ENCODE measurements around the gene CHST15. TPM values are rescaled to one million over a fixed set of nuclear protein-coding genes. Genes with fewer than 3 reads are reported as not detected.
A peak's percentile ranks its signal among the peaks of the same experiment; 100 is the strongest.

The CHST15 gene
- total RNA-seq, 4 donors from 2014 or later: 4.0 to 23.0 (median 13.8) TPM

DNA sequence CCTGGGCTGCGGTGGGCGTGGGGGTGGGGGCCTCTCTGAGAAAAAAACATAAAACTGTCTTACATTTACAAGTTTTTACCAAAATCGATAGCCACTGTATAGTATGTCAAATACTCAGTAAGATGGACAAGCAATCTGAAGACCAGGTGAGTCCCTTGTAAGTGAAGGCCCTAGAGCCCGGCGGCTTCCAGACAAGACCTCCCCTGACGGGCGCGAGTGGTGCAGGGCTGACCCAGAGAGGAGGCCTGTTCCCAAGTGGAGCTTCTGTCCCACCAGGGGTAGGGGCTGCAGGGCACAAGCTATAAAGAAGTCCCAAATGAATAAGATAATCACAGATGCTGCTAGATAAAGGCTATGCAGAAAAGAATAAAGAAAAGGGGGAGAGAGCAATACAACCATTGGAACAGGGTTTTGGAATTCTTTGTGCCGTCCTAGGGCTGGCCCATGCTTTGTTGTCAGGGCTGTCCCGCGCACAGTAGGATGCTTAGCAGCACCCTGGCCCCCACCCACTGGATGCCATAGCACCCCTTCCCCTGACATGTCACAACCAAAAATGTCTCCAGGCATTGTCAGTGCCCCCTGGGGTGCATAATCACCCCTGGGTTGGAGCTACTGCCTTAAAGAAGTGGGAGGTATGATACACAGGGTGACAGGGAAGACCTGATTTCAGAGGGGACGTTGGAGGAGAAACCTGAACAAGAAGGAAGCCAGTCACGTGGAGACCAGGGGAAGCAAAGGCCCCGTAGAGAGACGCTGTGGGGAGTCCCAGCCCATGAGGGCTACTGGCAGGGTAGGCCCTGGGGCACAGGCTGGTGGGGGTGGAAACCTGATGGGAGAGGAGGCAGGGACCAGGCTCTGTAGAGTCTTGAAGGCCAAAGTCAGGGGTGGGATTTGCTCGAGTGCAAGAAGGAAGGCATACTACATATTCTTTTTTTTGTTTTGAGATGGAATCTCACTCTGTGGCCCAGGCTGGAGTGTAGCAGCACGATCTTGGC is 43.1 kb downstream of the CHST15 start:
- H3K27ac ChIP-seq: peak overlapping the region in 1 of 4 donors; percentile 61
- intact Hi-C loops (cut with DNase I): no loop called here
- H3K4me1 ChIP-seq: peaks cover 0 to 36% (median 4%) of the 10 kb centered on the region in 3 donors
- no peaks in the 10 kb centered on the region for H3K27me3 ChIP-seq
- no peak for DNase-seq
- WGBS, 2 donors: 89 to 92% methylated on average over 17 of the region's 17 CpGs
- H3K9me3 ChIP-seq: no peaks in the 10 kb centered on the region
- H3K4me3 ChIP-seq: no peak overlapping the region
- TF ChIP-seq, protein P1, sequence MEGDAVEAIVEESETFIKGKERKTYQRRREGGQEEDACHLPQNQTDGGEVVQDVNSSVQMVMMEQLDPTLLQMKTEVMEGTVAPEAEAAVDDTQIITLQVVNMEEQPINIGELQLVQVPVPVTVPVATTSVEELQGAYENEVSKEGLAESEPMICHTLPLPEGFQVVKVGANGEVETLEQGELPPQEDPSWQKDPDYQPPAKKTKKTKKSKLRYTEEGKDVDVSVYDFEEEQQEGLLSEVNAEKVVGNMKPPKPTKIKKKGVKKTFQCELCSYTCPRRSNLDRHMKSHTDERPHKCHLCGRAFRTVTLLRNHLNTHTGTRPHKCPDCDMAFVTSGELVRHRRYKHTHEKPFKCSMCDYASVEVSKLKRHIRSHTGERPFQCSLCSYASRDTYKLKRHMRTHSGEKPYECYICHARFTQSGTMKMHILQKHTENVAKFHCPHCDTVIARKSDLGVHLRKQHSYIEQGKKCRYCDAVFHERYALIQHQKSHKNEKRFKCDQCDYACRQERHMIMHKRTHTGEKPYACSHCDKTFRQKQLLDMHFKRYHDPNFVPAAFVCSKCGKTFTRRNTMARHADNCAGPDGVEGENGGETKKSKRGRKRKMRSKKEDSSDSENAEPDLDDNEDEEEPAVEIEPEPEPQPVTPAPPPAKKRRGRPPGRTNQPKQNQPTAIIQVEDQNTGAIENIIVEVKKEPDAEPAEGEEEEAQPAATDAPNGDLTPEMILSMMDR (IDR thresholded peaks at IDR 0.05): no peak
- TF ChIP-seq POLR2A (IDR thresholded peaks at IDR 0.05): no peak
- H3K36me3 ChIP-seq: no peaks in the 10 kb centered on the region

DNA sequence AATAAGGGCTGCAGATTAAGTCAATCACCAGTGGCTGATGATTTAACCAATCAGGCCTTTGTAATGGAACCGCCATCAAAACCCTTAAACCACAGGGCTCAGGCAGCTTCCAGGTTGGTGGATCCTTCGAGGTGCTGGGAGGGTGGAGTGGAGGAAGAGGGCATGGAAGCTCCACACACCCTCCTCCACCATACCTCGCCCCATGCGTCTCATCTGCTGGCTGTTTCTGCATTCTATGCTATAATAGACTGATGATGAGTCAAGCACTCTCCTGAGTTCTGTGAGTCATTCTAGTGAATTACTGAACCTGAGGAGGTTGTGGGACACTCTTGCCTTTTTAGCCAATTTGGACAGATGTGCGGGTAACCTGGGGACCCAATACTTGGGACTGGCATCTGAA is 43.9 kb downstream of the CHST15 start:
- Histone ChIP-seq H3K4me3 (no peak overlapping the region), H3K9me3 (no peaks in the 10 kb centered on the region), H3K27ac (peak overlapping the region in 2 of 4 donors; percentile 61 to 65), H3K4me1 (peaks cover 0 to 38% (median 8%) of the 10 kb centered on the region in 3 donors), H3K36me3 (peaks cover 0 to 3% (median 0%) of the 10 kb centered on the region in 3 donors), H3K27me3 (no peaks in the 10 kb centered on the region)
- intact Hi-C loops (cut with DNase I): no loop called here
- 44 to 74% methylated on average over 4 to 5 of the region's 5 CpGs for WGBS, 2 donors
- no peak for TF ChIP-seq POLR2A (IDR thresholded peaks at IDR 0.05)
- TF ChIP-seq, protein P1 (IDR thresholded peaks at IDR 0.05): no peak
- DNase-seq: no peak

DNA sequence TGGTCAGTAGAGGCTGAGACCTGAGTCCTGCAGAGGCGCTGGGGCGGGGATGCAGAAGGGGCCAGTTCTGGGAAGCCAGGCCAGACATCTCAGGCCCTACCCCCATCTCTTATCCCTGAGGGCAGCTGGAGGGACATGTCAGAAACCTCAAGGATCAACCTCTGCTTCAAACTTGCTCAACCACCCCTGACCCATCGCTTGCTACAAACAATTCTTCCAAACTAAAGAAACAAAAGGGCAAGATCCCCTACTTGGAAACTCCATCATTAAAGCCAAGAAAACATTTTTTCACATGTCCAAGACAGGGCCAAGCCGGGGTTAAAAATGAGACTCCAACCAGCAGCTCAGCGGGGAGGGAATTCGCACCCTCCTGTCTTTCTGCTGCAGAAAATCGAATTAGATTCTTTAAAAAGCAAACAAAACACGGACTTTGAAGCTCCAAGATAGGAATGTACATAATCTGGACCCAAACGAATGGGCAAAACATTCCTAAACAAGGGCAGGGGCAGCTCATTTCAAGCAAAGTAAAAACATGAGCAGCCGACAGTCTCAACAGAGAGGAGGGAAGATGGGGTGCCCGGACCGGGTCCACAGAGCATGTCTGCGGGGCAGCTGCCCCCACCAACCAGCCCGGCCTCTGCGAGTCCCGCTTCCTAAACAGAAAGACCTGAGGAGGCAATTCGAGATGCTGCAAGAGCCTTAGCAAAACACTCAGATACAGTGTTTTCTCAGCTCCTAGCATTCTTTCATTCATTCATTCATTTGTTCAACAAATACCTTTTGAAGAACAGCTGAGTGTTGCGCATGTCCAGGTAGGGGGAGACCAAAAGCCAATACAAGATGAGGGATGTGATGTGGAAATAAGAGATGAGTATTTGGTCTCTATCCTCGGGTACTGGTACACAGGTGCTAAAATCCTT is 44.8 kb downstream of the CHST15 start:
- Histone ChIP-seq H3K9me3 (no peaks in the 10 kb centered on the region), H3K27ac (peak overlapping the region in 3 of 4 donors; percentile 23 to 65 (median 61)), H3K27me3 (no peaks in the 10 kb centered on the region), H3K4me1 (peaks cover 0 to 38% (median 16%) of the 10 kb centered on the region in 3 donors), H3K4me3 (no peak overlapping the region), H3K36me3 (peaks cover 0 to 11% (median 0%) of the 10 kb centered on the region in 3 donors)
- WGBS, 2 donors: 76 to 80% methylated on average over 17 to 19 of the region's 19 CpGs
- DNase-seq: no peak
- TF ChIP-seq, protein P1 (IDR thresholded peaks at IDR 0.05): no peak
- TF ChIP-seq POLR2A (IDR thresholded peaks at IDR 0.05): no peak
- intact Hi-C loops (cut with DNase I): no loop called here

DNA sequence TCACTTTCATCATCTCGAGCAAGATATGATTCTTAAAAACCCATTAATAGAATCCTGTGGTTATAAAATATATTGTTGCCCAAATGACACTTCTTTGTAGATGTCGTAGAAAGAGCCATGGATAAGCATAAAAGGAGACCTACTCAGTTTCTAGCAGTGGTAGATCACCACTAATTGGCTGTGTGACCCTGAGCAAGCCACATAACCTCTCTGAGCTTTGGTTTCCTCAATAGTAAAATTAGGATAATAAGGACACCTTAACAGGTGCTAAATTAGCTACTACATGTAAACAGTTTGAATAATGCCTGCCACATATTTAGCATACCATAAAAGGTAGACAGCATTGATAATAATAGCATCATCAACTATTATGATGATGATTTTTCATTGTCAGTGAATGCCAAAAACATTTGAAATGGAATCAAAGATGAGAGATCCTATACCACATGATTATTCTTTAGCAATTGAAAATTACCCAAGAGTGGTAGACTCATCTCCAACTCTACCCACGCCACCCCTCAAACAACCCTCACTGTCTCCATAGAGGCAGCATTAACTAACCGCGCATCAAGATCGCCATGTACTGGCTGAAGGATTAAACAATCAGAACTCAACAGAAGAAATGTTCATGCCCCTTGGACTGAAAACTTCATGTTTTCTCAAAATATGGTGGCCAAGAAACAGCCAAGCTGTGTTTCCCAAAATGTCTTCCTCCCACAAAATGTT is 45.8 kb downstream of the CHST15 start:
- WGBS, 2 donors: 91 to 93% methylated on average over 6 of the region's 6 CpGs
- Histone ChIP-seq H3K27ac (peak overlapping the region in 3 of 4 donors; percentile 7 to 65 (median 23)), H3K27me3 (no peaks in the 10 kb centered on the region), H3K4me3 (no peak overlapping the region), H3K4me1 (peaks cover 0 to 43% (median 27%) of the 10 kb centered on the region in 3 donors), H3K36me3 (peaks cover 0 to 11% (median 0%) of the 10 kb centered on the region in 3 donors), H3K9me3 (no peaks in the 10 kb centered on the region)
- no peak for DNase-seq
- TF ChIP-seq, protein P1 (IDR thresholded peaks at IDR 0.05): no peak
- no peak for TF ChIP-seq POLR2A (IDR thresholded peaks at IDR 0.05)
- intact Hi-C loops (cut with DNase I): no loop called here
